GM12875 (cell line): ENCODE data around the gene WWTR1.

ENCODE experiments used
- H3K4me3 ChIP-seq: one replicate; pipeline ENCODE4 v1.5.1; 2011; ENCODE audit warnings: low read depth, low read length, control low read depth
- CTCF ChIP-seq: IDR thresholded peaks from 2 replicates; pipeline ENCODE4 v1.5.1; 2011; ENCODE audit warnings: low read depth, mild to moderate bottlenecking, control low read depth, inconsistent platforms, low read length, moderate library complexity, borderline replicate concordance; ENCODE audit not compliant: insufficient read depth

The WWTR1 gene

GRCh38 chr3:149667576-149667975 lies 9.8 kb upstream of the WWTR1 start:
- no peak for TF ChIP-seq CTCF

GRCh38 chr3:149663966-149664365 lies 6.1 kb upstream of the WWTR1 start:
- TF ChIP-seq CTCF, result no peak
- no peak overlapping the region for H3K4me3 ChIP-seq

More at GRCh38 chr3:149667576-149667975, 9.8 kb upstream of the WWTR1 start:
- no peak overlapping the region for H3K4me3 ChIP-seq

GRCh38 chr3:149662240-149662887 lies 4.5 kb upstream of the WWTR1 start:
- H3K4me3 ChIP-seq, result no peak overlapping the region
- TF ChIP-seq CTCF, result no peak

GRCh38 chr3:149660462-149660861 lies 2.6 kb upstream of the WWTR1 start:
- TF ChIP-seq CTCF, result no peak

GRCh38 chr3:149658744-149659497 lies 1.1 kb upstream of the WWTR1 start:
- no peak for TF ChIP-seq CTCF
- peak overlapping the region; percentile 86 for H3K4me3 ChIP-seq

More at GRCh38 chr3:149660462-149660861, 2.6 kb upstream of the WWTR1 start:
- H3K4me3 ChIP-seq, result no peak overlapping the region

GRCh38 chr3:149657321-149657925 lies 402 bp downstream of the WWTR1 start:
- no peak for TF ChIP-seq CTCF

More at GRCh38 chr3:149657321-149657925, 402 bp downstream of the WWTR1 start:
- H3K4me3 ChIP-seq, result peak overlapping the region; percentile 86
